ENCODE data around the gene INPP5D. TPM values are rescaled to one million over a fixed set of nuclear protein-coding genes. Genes with fewer than 3 reads are reported as not detected.

The INPP5D gene
- total and polyA plus RNA-seq, 3 experiments from 2014 or later, result 49.3 to 146 (median 51.0) TPM

GRCh38 chr2:233204286-233204936 is 144.3 kb downstream of the INPP5D start:
- CTCF ChIA-PET, result no interaction called here
- H3K36me3 ChIP-seq (ENCODE audit: insufficient read depth, low read length), result peaks cover 47% of the 10 kb centered on the region

GRCh38 chr2:233208382-233209116 is 148.4 kb downstream of the INPP5D start:
- CTCF ChIA-PET, result interaction anchor here (1.1 to 1.4 kb wide), 3 partner anchors 15 to 22 kb away, joined by 3 to 4 read pairs (median 3); no protein-coding TSS in a partner anchor
- POLR2A ChIA-PET, result no interaction called here

More at GRCh38 chr2:233204286-233204936, 144.3 kb downstream of the INPP5D start:
- Histone ChIP-seq H3K27me3 (ENCODE audit: insufficient read depth, low read length, poor library complexity, severe bottlenecking) (no peaks in the 10 kb centered on the region), H3K4me3 (ENCODE audit: low read length) (no peak overlapping the region), H3K27ac (ENCODE audit: low read depth, low read length) (no peak overlapping the region), H3K9me3 (ENCODE audit: low read length) (no peaks in the 10 kb centered on the region), H3K4me1 (ENCODE audit: insufficient read depth, low read length) (no peaks in the 10 kb centered on the region)
- DNase-seq, result no peak
- Mint-ChIP-seq H3K4me1 (peaks cover 9 to 13% (median 13%) of the 10 kb centered on the region in 3 donors), H3K36me3 (peaks cover 32 to 81% (median 34%) of the 10 kb centered on the region in 3 donors), H3K9me3 (peaks cover 0 to 3% (median 0%) of the 10 kb centered on the region in 5 donors), H3K4me3 (no peak overlapping the region), H3K27ac (peak overlapping the region in 1 of 8 donors; percentile 81), H3K27me3 (peaks cover 0 to 4% of the 10 kb centered on the region in 2 donors)
- POLR2A ChIA-PET, result no interaction called here

GRCh38 chr2:233209117-233209532 is 149.0 kb downstream of the INPP5D start:
- no peaks in the 10 kb centered on the region for H3K9me3 ChIP-seq (ENCODE audit: low read length)
- H3K4me1 ChIP-seq (ENCODE audit: insufficient read depth, low read length), result no peaks in the 10 kb centered on the region
- POLR2A ChIA-PET, result no interaction called here
- Mint-ChIP-seq H3K4me3 (peak overlapping the region in 1 of 7 donors; percentile 6), H3K9me3 (no peaks in the 10 kb centered on the region), H3K27ac (peak overlapping the region; percentile 13 to 78 (median 56)), H3K4me1 (peaks cover 13 to 18% (median 17%) of the 10 kb centered on the region in 3 donors), H3K36me3 (peaks cover 3 to 65% (median 10%) of the 10 kb centered on the region in 3 donors), H3K27me3 (no peaks in the 10 kb centered on the region)
- no peak for DNase-seq
- CTCF ChIA-PET, result no interaction called here
- H3K36me3 ChIP-seq (ENCODE audit: insufficient read depth, low read length), result peaks cover 13% of the 10 kb centered on the region
- H3K4me3 ChIP-seq (ENCODE audit: low read length), result no peak overlapping the region
- no peak overlapping the region for H3K27ac ChIP-seq (ENCODE audit: low read depth, low read length)
- no peaks in the 10 kb centered on the region for H3K27me3 ChIP-seq (ENCODE audit: insufficient read depth, low read length, poor library complexity, severe bottlenecking)

More at GRCh38 chr2:233208382-233209116, 148.4 kb downstream of the INPP5D start:
- Mint-ChIP-seq H3K4me1 (peaks cover 15 to 18% (median 17%) of the 10 kb centered on the region in 3 donors), H3K27ac (peak overlapping the region in 7 of 8 donors; percentile 13 to 84 (median 54)), H3K36me3 (peaks cover 8 to 70% (median 15%) of the 10 kb centered on the region in 3 donors), H3K4me3 (no peak overlapping the region), H3K9me3 (no peaks in the 10 kb centered on the region), H3K27me3 (no peaks in the 10 kb centered on the region)
- Histone ChIP-seq H3K4me3 (ENCODE audit: low read length) (no peak overlapping the region), H3K27me3 (ENCODE audit: insufficient read depth, low read length, poor library complexity, severe bottlenecking) (no peaks in the 10 kb centered on the region), H3K27ac (ENCODE audit: low read depth, low read length) (no peak overlapping the region), H3K9me3 (ENCODE audit: low read length) (no peaks in the 10 kb centered on the region), H3K36me3 (ENCODE audit: insufficient read depth, low read length) (peaks cover 13% of the 10 kb centered on the region), H3K4me1 (ENCODE audit: insufficient read depth, low read length) (no peaks in the 10 kb centered on the region)
- DNase-seq, result no peak

GRCh38 chr2:233209533-233210171 is 149.5 kb downstream of the INPP5D start:
- peak overlapping the region; percentile 8 to 90 (median 53) for H3K27ac Mint-ChIP-seq
- ChIA-PET CTCF (interaction anchor here (1.2 kb wide), 1 partner anchor 12 kb away, joined by 3 read pairs; no protein-coding TSS in a partner anchor), POLR2A (no interaction called here)
- H3K36me3 Mint-ChIP-seq, result peaks cover 2 to 63% (median 10%) of the 10 kb centered on the region in 3 donors
- no peaks in the 10 kb centered on the region for H3K27me3 ChIP-seq (ENCODE audit: insufficient read depth, low read length, poor library complexity, severe bottlenecking)
- H3K4me3 Mint-ChIP-seq, result no peak overlapping the region
- H3K4me3 ChIP-seq (ENCODE audit: low read length), result no peak overlapping the region
- peaks cover 12% of the 10 kb centered on the region for H3K36me3 ChIP-seq (ENCODE audit: insufficient read depth, low read length)
- no peak overlapping the region for H3K27ac ChIP-seq (ENCODE audit: low read depth, low read length)
- no peaks in the 10 kb centered on the region for H3K4me1 ChIP-seq (ENCODE audit: insufficient read depth, low read length)
- H3K9me3 Mint-ChIP-seq, result no peaks in the 10 kb centered on the region
- peaks cover 13 to 18% (median 17%) of the 10 kb centered on the region in 3 donors for H3K4me1 Mint-ChIP-seq
- no peak for DNase-seq
- H3K27me3 Mint-ChIP-seq, result no peaks in the 10 kb centered on the region
- H3K9me3 ChIP-seq (ENCODE audit: low read length), result no peaks in the 10 kb centered on the region

GRCh38 chr2:233210281-233210680 is 150.1 kb downstream of the INPP5D start:
- Mint-ChIP-seq H3K36me3 (peaks cover 0 to 59% (median 7%) of the 10 kb centered on the region in 3 donors), H3K27ac (peak overlapping the region in 6 of 8 donors; percentile 1 to 63 (median 42)), H3K4me3 (peak overlapping the region in 2 of 7 donors; percentile 17 to 26), H3K9me3 (no peaks in the 10 kb centered on the region), H3K4me1 (peaks cover 11 to 18% (median 15%) of the 10 kb centered on the region in 3 donors), H3K27me3 (no peaks in the 10 kb centered on the region)
- Histone ChIP-seq H3K4me1 (ENCODE audit: insufficient read depth, low read length) (no peaks in the 10 kb centered on the region), H3K9me3 (ENCODE audit: low read length) (no peaks in the 10 kb centered on the region), H3K27me3 (ENCODE audit: insufficient read depth, low read length, poor library complexity, severe bottlenecking) (no peaks in the 10 kb centered on the region), H3K4me3 (ENCODE audit: low read length) (no peak overlapping the region), H3K27ac (ENCODE audit: low read depth, low read length) (no peak overlapping the region), H3K36me3 (ENCODE audit: insufficient read depth, low read length) (peaks cover 10% of the 10 kb centered on the region)
- ChIA-PET POLR2A (no interaction called here), CTCF (interaction anchor here (1.2 kb wide), 1 partner anchor 13 kb away, joined by 3 read pairs; no protein-coding TSS in a partner anchor)
- DNase-seq, result no peak

GRCh38 chr2:233210843-233211547 is 150.9 kb downstream of the INPP5D start:
- no peaks in the 10 kb centered on the region for H3K27me3 ChIP-seq (ENCODE audit: insufficient read depth, low read length, poor library complexity, severe bottlenecking)
- H3K9me3 Mint-ChIP-seq, result no peaks in the 10 kb centered on the region
- peaks cover 11 to 18% (median 15%) of the 10 kb centered on the region in 3 donors for H3K4me1 Mint-ChIP-seq
- H3K4me1 ChIP-seq (ENCODE audit: insufficient read depth, low read length), result no peaks in the 10 kb centered on the region
- H3K27ac ChIP-seq (ENCODE audit: low read depth, low read length), result no peak overlapping the region
- ChIA-PET CTCF (interaction anchor here (1.2 kb wide), 1 partner anchor 14 kb away, joined by 3 read pairs; no protein-coding TSS in a partner anchor), POLR2A (no interaction called here)
- no peak for DNase-seq
- no peaks in the 10 kb centered on the region for H3K9me3 ChIP-seq (ENCODE audit: low read length)
- peaks cover 10% of the 10 kb centered on the region for H3K36me3 ChIP-seq (ENCODE audit: insufficient read depth, low read length)
- peak overlapping the region in 3 of 8 donors; percentile 63 to 79 (median 63) for H3K27ac Mint-ChIP-seq
- H3K27me3 Mint-ChIP-seq, result no peaks in the 10 kb centered on the region
- peaks cover 0 to 53% (median 7%) of the 10 kb centered on the region in 3 donors for H3K36me3 Mint-ChIP-seq
- H3K4me3 Mint-ChIP-seq, result no peak overlapping the region
- H3K4me3 ChIP-seq (ENCODE audit: low read length), result no peak overlapping the region

GRCh38 chr2:233211548-233211895 is 151.4 kb downstream of the INPP5D start:
- Mint-ChIP-seq H3K9me3 (no peaks in the 10 kb centered on the region), H3K27ac (peak overlapping the region in 1 of 8 donors; percentile 79)

More at GRCh38 chr2:233211548-233211895, 151.4 kb downstream of the INPP5D start:
- ChIA-PET CTCF (no interaction called here), POLR2A (no interaction called here)
- no peaks in the 10 kb centered on the region for H3K9me3 ChIP-seq (ENCODE audit: low read length)
- Mint-ChIP-seq H3K36me3 (peaks cover 0 to 50% (median 7%) of the 10 kb centered on the region in 3 donors), H3K27me3 (no peaks in the 10 kb centered on the region), H3K4me3 (no peak overlapping the region), H3K4me1 (peaks cover 11 to 18% (median 15%) of the 10 kb centered on the region in 3 donors)
- H3K4me1 ChIP-seq (ENCODE audit: insufficient read depth, low read length), result no peaks in the 10 kb centered on the region
- peaks cover 10% of the 10 kb centered on the region for H3K36me3 ChIP-seq (ENCODE audit: insufficient read depth, low read length)
- no peak overlapping the region for H3K27ac ChIP-seq (ENCODE audit: low read depth, low read length)
- no peaks in the 10 kb centered on the region for H3K27me3 ChIP-seq (ENCODE audit: insufficient read depth, low read length, poor library complexity, severe bottlenecking)
- no peak overlapping the region for H3K4me3 ChIP-seq (ENCODE audit: low read length)
- no peak for DNase-seq
